ENCODE results near the gene SH3RF1. TPM values are rescaled to one million over a fixed set of nuclear protein-coding genes. Genes with fewer than 3 reads are reported as not detected.

Gene SH3RF1
- total and polyA plus RNA-seq, 2 experiments from 2014 or later: 7.8 to 12.4 TPM

DNA sequence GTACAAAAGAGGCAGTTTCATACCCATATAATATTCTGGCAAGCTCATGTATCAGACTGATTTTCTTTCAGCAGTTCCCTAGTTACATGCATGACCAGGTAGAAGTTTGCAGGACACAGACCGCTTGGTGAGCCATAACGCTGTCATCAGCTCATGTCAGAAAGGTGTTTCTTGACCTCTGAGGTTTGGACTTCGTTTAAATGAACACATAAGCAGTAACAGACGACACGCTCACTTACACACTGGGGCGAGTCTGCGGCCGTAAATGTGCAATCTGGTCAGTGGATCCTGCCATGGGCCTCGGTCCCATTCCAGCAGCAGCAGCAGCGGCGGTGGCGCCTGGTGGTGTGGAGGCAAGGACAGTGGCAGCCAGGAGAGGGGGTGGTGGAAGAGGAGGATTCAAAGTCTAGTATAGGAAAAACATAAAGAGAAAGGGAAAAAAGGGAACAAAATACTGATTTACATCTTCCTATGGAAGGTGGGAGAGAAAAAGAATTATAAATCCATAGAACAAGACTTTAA, 148.8 kb downstream of the SH3RF1 start:
- H3K4me2 ChIP-seq: no peak overlapping the region
- H4K20me1 ChIP-seq (replicated peaks; ENCODE audit: insufficient read depth): peaks cover 2% of the 10 kb centered on the region; the same call in 1 of the 2 replicates
- peak; percentile 54 for ATAC-seq
- no peaks in the 10 kb centered on the region for H3K27me3 ChIP-seq (ENCODE audit: insufficient read depth)
- no peak overlapping the region for H3K4me3 ChIP-seq
- peaks cover 3% of the 10 kb centered on the region; the same call in 2 of the 3 replicates for H3K4me1 Mint-ChIP-seq
- TF ChIP-seq, protein P1, sequence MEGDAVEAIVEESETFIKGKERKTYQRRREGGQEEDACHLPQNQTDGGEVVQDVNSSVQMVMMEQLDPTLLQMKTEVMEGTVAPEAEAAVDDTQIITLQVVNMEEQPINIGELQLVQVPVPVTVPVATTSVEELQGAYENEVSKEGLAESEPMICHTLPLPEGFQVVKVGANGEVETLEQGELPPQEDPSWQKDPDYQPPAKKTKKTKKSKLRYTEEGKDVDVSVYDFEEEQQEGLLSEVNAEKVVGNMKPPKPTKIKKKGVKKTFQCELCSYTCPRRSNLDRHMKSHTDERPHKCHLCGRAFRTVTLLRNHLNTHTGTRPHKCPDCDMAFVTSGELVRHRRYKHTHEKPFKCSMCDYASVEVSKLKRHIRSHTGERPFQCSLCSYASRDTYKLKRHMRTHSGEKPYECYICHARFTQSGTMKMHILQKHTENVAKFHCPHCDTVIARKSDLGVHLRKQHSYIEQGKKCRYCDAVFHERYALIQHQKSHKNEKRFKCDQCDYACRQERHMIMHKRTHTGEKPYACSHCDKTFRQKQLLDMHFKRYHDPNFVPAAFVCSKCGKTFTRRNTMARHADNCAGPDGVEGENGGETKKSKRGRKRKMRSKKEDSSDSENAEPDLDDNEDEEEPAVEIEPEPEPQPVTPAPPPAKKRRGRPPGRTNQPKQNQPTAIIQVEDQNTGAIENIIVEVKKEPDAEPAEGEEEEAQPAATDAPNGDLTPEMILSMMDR (conservative IDR thresholded peaks at IDR 0.05; ENCODE audit: low read depth in 2 of 2): 0 out of 4 replicates have a peak, but pooled peaks of 1 of the 2 experiments have one; percentile 7
- TF ChIP-seq JUNB (IDR thresholded peaks at IDR 0.05; ENCODE audit: unreplicated experiment) (no peak), EZH2 (IDR thresholded peaks at IDR 0.05; ENCODE audit: low read depth, unreplicated experiment) (no peak)
- TF ChIP-seq, protein P2, sequence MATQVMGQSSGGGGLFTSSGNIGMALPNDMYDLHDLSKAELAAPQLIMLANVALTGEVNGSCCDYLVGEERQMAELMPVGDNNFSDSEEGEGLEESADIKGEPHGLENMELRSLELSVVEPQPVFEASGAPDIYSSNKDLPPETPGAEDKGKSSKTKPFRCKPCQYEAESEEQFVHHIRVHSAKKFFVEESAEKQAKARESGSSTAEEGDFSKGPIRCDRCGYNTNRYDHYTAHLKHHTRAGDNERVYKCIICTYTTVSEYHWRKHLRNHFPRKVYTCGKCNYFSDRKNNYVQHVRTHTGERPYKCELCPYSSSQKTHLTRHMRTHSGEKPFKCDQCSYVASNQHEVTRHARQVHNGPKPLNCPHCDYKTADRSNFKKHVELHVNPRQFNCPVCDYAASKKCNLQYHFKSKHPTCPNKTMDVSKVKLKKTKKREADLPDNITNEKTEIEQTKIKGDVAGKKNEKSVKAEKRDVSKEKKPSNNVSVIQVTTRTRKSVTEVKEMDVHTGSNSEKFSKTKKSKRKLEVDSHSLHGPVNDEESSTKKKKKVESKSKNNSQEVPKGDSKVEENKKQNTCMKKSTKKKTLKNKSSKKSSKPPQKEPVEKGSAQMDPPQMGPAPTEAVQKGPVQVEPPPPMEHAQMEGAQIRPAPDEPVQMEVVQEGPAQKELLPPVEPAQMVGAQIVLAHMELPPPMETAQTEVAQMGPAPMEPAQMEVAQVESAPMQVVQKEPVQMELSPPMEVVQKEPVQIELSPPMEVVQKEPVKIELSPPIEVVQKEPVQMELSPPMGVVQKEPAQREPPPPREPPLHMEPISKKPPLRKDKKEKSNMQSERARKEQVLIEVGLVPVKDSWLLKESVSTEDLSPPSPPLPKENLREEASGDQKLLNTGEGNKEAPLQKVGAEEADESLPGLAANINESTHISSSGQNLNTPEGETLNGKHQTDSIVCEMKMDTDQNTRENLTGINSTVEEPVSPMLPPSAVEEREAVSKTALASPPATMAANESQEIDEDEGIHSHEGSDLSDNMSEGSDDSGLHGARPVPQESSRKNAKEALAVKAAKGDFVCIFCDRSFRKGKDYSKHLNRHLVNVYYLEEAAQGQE (IDR thresholded peaks at IDR 0.05; ENCODE audit: unreplicated experiment): no peak
- no peak overlapping the region for H3K4me3 Mint-ChIP-seq
- peaks cover 4% of the 10 kb centered on the region for H3K36me3 ChIP-seq (ENCODE audit: insufficient read depth)
- H3K9me3 Mint-ChIP-seq: no peaks in the 10 kb centered on the region
- no peaks in the 10 kb centered on the region for H3K79me2 ChIP-seq (replicated peaks; ENCODE audit: insufficient read depth)
- H3K27ac ChIP-seq (ENCODE audit: low read depth): no peak overlapping the region
- no peaks in the 10 kb centered on the region for H3F3A ChIP-seq (replicated peaks; ENCODE audit: low read depth)
- peaks cover 7% of the 10 kb centered on the region; the same call in 2 of the 3 replicates for H3K36me3 Mint-ChIP-seq (ENCODE audit: low read depth)
- no peaks in the 10 kb centered on the region for H3K27me3 Mint-ChIP-seq (ENCODE audit: insufficient read depth, low read depth, poor library complexity)
- H3K4me1 ChIP-seq (ENCODE audit: insufficient read depth): no peaks in the 10 kb centered on the region
- H3K27ac Mint-ChIP-seq: peak overlapping the region; percentile 74
- H3K9me2 ChIP-seq (ENCODE audit: insufficient read depth): no peaks in the 10 kb centered on the region
- peak; percentile 21 for DNase-seq (ENCODE audit: low spot score)
- H2AFZ ChIP-seq: no peak overlapping the region

DNA sequence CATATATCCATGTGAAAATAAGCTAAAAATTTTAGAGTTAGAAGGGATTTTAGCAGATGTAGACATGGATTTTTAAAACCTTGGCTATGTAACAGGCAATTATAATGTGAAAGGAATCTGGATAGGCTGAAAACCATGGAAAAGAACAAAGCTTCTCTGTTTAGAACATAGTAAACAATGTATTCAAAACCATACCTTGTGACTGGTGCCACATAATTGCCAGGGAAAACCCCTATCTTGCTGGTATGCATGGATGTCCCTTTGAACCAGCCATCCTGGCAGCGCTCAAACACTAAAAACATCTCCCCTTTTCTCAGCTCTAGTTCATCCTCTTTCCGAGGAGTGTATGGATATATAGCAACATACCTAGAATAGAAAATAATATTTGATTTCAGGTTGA, 150.1 kb downstream of the SH3RF1 start:
- H3K27me3 ChIP-seq (ENCODE audit: insufficient read depth): no peaks in the 10 kb centered on the region
- TF ChIP-seq JUNB (IDR thresholded peaks at IDR 0.05; ENCODE audit: unreplicated experiment) (no peak), EZH2 (IDR thresholded peaks at IDR 0.05; ENCODE audit: low read depth, unreplicated experiment) (no peak), EZH2phosphoT487 (IDR thresholded peaks at IDR 0.05; ENCODE audit: unreplicated experiment) (no peak), ZNF114 (CRISPR knock-in tag; IDR thresholded peaks at IDR 0.05) (no peak), POLR2AphosphoS5 (IDR thresholded peaks at IDR 0.05; ENCODE audit: low read depth) (no peak), ZNF331 (CRISPR knock-in tag; IDR thresholded peaks at IDR 0.05; ENCODE audit: low read depth) (no peak)
- TF ChIP-seq, protein P1 (conservative IDR thresholded peaks at IDR 0.05; ENCODE audit: low read depth in 2 of 2): no peak
- TF ChIP-seq, protein P2 (IDR thresholded peaks at IDR 0.05; ENCODE audit: unreplicated experiment): no peak
- TF ChIP-seq, protein P3, sequence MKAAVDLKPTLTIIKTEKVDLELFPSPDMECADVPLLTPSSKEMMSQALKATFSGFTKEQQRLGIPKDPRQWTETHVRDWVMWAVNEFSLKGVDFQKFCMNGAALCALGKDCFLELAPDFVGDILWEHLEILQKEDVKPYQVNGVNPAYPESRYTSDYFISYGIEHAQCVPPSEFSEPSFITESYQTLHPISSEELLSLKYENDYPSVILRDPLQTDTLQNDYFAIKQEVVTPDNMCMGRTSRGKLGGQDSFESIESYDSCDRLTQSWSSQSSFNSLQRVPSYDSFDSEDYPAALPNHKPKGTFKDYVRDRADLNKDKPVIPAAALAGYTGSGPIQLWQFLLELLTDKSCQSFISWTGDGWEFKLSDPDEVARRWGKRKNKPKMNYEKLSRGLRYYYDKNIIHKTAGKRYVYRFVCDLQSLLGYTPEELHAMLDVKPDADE (IDR thresholded peaks at IDR 0.05): no peak
- H3K4me2 ChIP-seq: no peak overlapping the region
- H3K4me3 ChIP-seq: no peak overlapping the region
- DNase-seq (ENCODE audit: low spot score) (no peak), ATAC-seq (no peak)
- H3K36me3 ChIP-seq (ENCODE audit: insufficient read depth): peaks cover 4% of the 10 kb centered on the region
- no peak overlapping the region for H2AFZ ChIP-seq
- H3F3A ChIP-seq (replicated peaks; ENCODE audit: low read depth): no peaks in the 10 kb centered on the region
- no peak overlapping the region for H3K27ac ChIP-seq (ENCODE audit: low read depth)
- H3K9me3 Mint-ChIP-seq: no peaks in the 10 kb centered on the region
- H3K79me2 ChIP-seq (replicated peaks; ENCODE audit: insufficient read depth): no peaks in the 10 kb centered on the region
- H3K9me2 ChIP-seq (ENCODE audit: insufficient read depth): no peaks in the 10 kb centered on the region
- H4K20me1 ChIP-seq (replicated peaks; ENCODE audit: insufficient read depth): peaks cover 2% of the 10 kb centered on the region; the same call in 1 of the 2 replicates
- no peak overlapping the region for H3K4me3 Mint-ChIP-seq
- peaks cover 15% of the 10 kb centered on the region for H3K36me3 Mint-ChIP-seq (ENCODE audit: low read depth)
- no peaks in the 10 kb centered on the region for H3K4me1 ChIP-seq (ENCODE audit: insufficient read depth)
- no peaks in the 10 kb centered on the region for H3K27me3 Mint-ChIP-seq (ENCODE audit: insufficient read depth, low read depth, poor library complexity)
- H3K27ac Mint-ChIP-seq: no peak overlapping the region
- no peaks in the 10 kb centered on the region; the same call in 1 of the 3 replicates for H3K4me1 Mint-ChIP-seq

All from GM23338 (cell line).